GM04504 (cell line): Measurements from ENCODE around the gene CAND2.

Experiments
- DNase-seq: peaks from one replicate; pipeline ENCODE4 v3.0.0-alpha.2; 2012; ENCODE audit warnings: low read depth

CAND2 gene

GRCh38 chr3:12796171-12797123, at the start of gene CAND2:
Gene CAND2, plus strand, starts transcription at chr3:12796680. Its CDS starts 41 bp downstream, at chr3:12796721.
- peak; percentile 9 for DNase-seq

- DNase-seq, result no peak
Observed at GRCh38 chr3:12748477-12748876, 48.0 kb upstream of the CAND2 start.

- peak; percentile 73 for DNase-seq
Observed at GRCh38 chr3:12750223-12750622, 46.3 kb upstream of the CAND2 start.

GRCh38 chr3:12750658-12751071, 45.8 kb upstream of the CAND2 start:
- DNase-seq, result peak; percentile 85

GRCh38 chr3:12751571-12751970, 44.9 kb upstream of the CAND2 start:
- DNase-seq, result no peak

GRCh38 chr3:12752102-12752501, 44.4 kb upstream of the CAND2 start:
- DNase-seq, result no peak

- no peak for DNase-seq
Observed at GRCh38 chr3:12752809-12753208, 43.7 kb upstream of the CAND2 start.

- DNase-seq, result no peak
Observed at GRCh38 chr3:12753275-12754028, 43.0 kb upstream of the CAND2 start.

- DNase-seq, result no peak
Observed at GRCh38 chr3:12754313-12754712, 42.2 kb upstream of the CAND2 start.

GRCh38 chr3:12755754-12756153, 40.7 kb upstream of the CAND2 start:
- DNase-seq, result no peak

GRCh38 chr3:12756175-12756574, 40.3 kb upstream of the CAND2 start:
- DNase-seq, result no peak

- no peak for DNase-seq
Observed at GRCh38 chr3:12756635-12757034, 39.8 kb upstream of the CAND2 start.

- DNase-seq, result peak; percentile 32
Observed at GRCh38 chr3:12758025-12758781, 38.3 kb upstream of the CAND2 start.

- no peak for DNase-seq
Observed at GRCh38 chr3:12759097-12759679, 37.3 kb upstream of the CAND2 start, which contains the start of gene TMEM40. Gene TMEM40, minus strand, starts transcription at chr3:12759259. Its CDS starts 9,427 bp downstream, at chr3:12749832.

GRCh38 chr3:12759693-12760565, 36.6 kb upstream of the CAND2 start:
- no peak for DNase-seq

- DNase-seq, result no peak
Observed at GRCh38 chr3:12764171-12764776, 32.2 kb upstream of the CAND2 start.

GRCh38 chr3:12766541-12766940, 29.9 kb upstream of the CAND2 start:
- DNase-seq, result no peak

- no peak for DNase-seq
Observed at GRCh38 chr3:12768579-12769527, 27.6 kb upstream of the CAND2 start.

GRCh38 chr3:12769761-12770160, 26.7 kb upstream of the CAND2 start:
- DNase-seq, result no peak
